Keratinocyte (primary cell): ENCODE measurements around the gene FBLIM1. TPM values are rescaled to one million over a fixed set of nuclear protein-coding genes. Genes with fewer than 3 reads are reported as not detected.
"Not testable (repeated sequence)": the region's sequence is repeated elsewhere in the genome, so short reads cannot be mapped to it uniquely, and the experiment has no call there.

ENCODE experiments used
- DNase-seq: peaks from one replicate; pipeline ENCODE4 v3.0.0-alpha.2; 2011; ENCODE audit warnings: low read depth, missing footprints, low spot score
- FAIRE-seq: peaks from 2 replicates; lab custom pipeline; 2011; peaks lifted over from hg19 to GRCh38; lab: Jason Lieb, UNC
- H2AFZ ChIP-seq: 2 replicates; pipeline ENCODE4 v1.6.0; 2012; ENCODE audit warnings: low read length, control low read depth, inconsistent platforms; ENCODE audit not compliant: control insufficient read depth
- H3K27ac ChIP-seq: 2 replicates; pipeline ENCODE4 v1.5.1; 2011; ENCODE audit warnings: low read length; ENCODE audit not compliant: control insufficient read depth, insufficient read depth
- H3K27me3 ChIP-seq: 3 replicates; pipeline ENCODE4 v1.6.0; 2011; ENCODE audit warnings: low read length; ENCODE audit not compliant: control insufficient read depth, insufficient read depth; ENCODE audit errors: extremely low read depth
- H3K36me3 ChIP-seq, 2 experiments: 2 replicates in 1 of 2; 3 replicates in 1 of 2; pipeline ENCODE4 v1.5.1; 2011; ENCODE audit warnings: low read length in 2 of 2, mild to moderate bottlenecking in 1 of 2; ENCODE audit not compliant: control insufficient read depth in 2 of 2, insufficient read depth in 2 of 2; ENCODE audit errors: extremely low read depth in 1 of 2
- H3K4me1 ChIP-seq: 3 replicates; pipeline ENCODE4 v1.5.1; 2011; ENCODE audit warnings: low read length; ENCODE audit not compliant: control insufficient read depth, insufficient read depth; ENCODE audit errors: extremely low read depth
- H3K4me2 ChIP-seq: 3 replicates; pipeline ENCODE4 v1.6.0; 2011; ENCODE audit warnings: low read depth, low read length; ENCODE audit not compliant: control insufficient read depth, insufficient read depth; ENCODE audit errors: extremely low read depth
- H3K4me3 ChIP-seq, 3 experiments: fragments of 200-600 bp in 1 of 3; sonication (generic) in 1 of 3; 2 replicates in 2 of 3; 3 replicates in 1 of 3; pipeline ENCODE4 v1.5.1; 2011 to 2016; ENCODE audit warnings: low read length in 3 of 3, mild to moderate bottlenecking in 3 of 3, control low read depth in 2 of 3, inconsistent platforms in 1 of 3, low read depth in 1 of 3, mixed read lengths in 1 of 3, mixed run types in 1 of 3, moderate library complexity in 1 of 3; ENCODE audit not compliant: control insufficient read depth in 2 of 3, insufficient read depth in 2 of 3; ENCODE audit errors: extremely low read depth in 1 of 3
- H3K79me2 ChIP-seq: 2 replicates; pipeline ENCODE4 v1.6.0; 2012; ENCODE audit warnings: low read length; ENCODE audit not compliant: control insufficient read depth, insufficient read depth
- H3K9ac ChIP-seq: 3 replicates; pipeline ENCODE4 v1.6.0; 2011; ENCODE audit warnings: low read length; ENCODE audit not compliant: control insufficient read depth, insufficient read depth; ENCODE audit errors: extremely low read depth
- H3K9me1 ChIP-seq: 3 replicates; pipeline ENCODE4 v1.6.0; 2011; ENCODE audit warnings: low read length; ENCODE audit not compliant: control insufficient read depth, insufficient read depth; ENCODE audit errors: extremely low read depth
- H3K9me3 ChIP-seq: 2 replicates; pipeline ENCODE4 v1.5.1; 2012; ENCODE audit warnings: low read depth, low read length; ENCODE audit not compliant: control insufficient read depth
- H4K20me1 ChIP-seq: 3 replicates; pipeline ENCODE4 v1.6.0; 2011; ENCODE audit warnings: low read length; ENCODE audit not compliant: control insufficient read depth, insufficient read depth; ENCODE audit errors: extremely low read depth
- CTCF ChIP-seq, 3 experiments: IDR thresholded peaks in 1 of 3; conservative IDR thresholded peaks in 1 of 3; optimal IDR thresholded peaks in 1 of 3; 2 replicates in 2 of 3; 3 replicates in 1 of 3; pipeline versions ENCODE3 to v1.5.1; 2011; ENCODE audit warnings: low read length in 3 of 3, mild to moderate bottlenecking in 3 of 3, moderate library complexity in 2 of 3, control low read depth in 1 of 3, inconsistent platforms in 1 of 3; ENCODE audit not compliant: insufficient read depth in 2 of 3; ENCODE audit errors: extremely low read depth in 1 of 3
- EZH2 ChIP-seq: IDR thresholded peaks from one replicate; pipeline ENCODE4 v1.6.1; 2012; ENCODE audit warnings: inconsistent platforms, mild to moderate bottlenecking, low read length, moderate library complexity
- dilution Hi-C: fragments of 300-500 bp; cut with MboI; formaldehyde crosslinking; loops from one replicate; pipeline ENCODE4 v1.7.0; 2020; ENCODE audit warnings: low sequenced_read_pairs; ENCODE audit not compliant: extremely low pct_ligation_motif_present
- polyA plus RNA-seq, 5 experiments: library from polyadenylated mRNA; depleted of rRNA in 3 of 5; stranded (reverse) in 3 of 5; stranded (forward) in 1 of 5; unstranded in 1 of 5; fragments of >200 nt; gene quantifications; 1 replicate in 1 of 5; 2 replicates in 3 of 5; 3 replicates in 1 of 5; pipeline versions ENCODE4 v1.2.1 to v1.2.3, GENCODE V29; 2011 to 2012; ENCODE audit warnings: missing spikeins in 2 of 5, low read depth in 1 of 5, low replicate concordance in 1 of 5

The FBLIM1 gene
- polyA plus RNA-seq, 1 donor (not counting 4 experiments of a cell fraction or from before 2014, with no cell fraction given): 144 TPM

DNA sequence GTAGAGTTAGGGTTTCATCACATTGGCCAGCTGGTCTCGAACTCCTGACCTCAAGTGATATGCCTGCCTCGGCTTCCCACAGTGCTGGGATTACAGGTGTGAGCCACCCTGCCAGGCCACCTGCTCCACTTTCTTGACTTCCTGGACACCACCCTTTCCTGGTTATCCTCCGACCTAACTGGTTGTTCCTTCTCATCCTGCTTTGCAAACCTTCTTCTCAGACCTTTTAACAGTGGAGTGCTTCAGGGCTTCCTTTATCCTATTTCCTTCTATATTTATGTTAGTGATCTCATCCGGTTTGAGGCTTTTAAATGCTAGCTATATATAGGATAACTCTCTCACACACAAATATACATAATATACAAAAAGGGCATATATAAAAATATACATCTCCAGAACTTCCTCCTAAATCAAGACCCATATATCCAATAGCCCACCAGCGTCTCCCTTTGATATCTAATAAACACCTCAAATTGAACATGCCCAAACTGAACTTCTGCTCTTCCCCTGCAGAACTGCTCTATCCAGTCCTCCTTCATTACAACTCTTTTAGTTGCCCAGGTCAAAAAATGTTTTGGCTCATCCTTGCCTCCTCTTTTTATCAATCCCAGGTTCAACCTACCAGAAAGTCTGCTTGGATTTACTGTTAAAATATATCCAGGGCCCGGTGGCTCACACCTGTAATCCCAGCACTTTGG, 68.4 kb downstream of the FBLIM1 start:
- no peaks in the 10 kb centered on the region for H3K9me3 ChIP-seq
- TF ChIP-seq EZH2 (no peak), CTCF (optimal IDR thresholded peaks at IDR 0.05 in 1 of 3, IDR thresholded peaks at IDR 0.05 in 1 of 3, conservative IDR thresholded peaks at IDR 0.05 in 1 of 3; ENCODE audit: extremely low read depth in 1 of 3, insufficient read depth in 2 of 3, low read length in 3 of 3) (no peak)
- H3K36me3 ChIP-seq: no peaks in the 10 kb centered on the region
- no peaks in the 10 kb centered on the region for H3K27me3 ChIP-seq
- no peak overlapping the region for H3K4me2 ChIP-seq
- DNase-seq (no peak), FAIRE-seq (no peak)
- no peaks in the 10 kb centered on the region for H3K79me2 ChIP-seq
- H3K9me1 ChIP-seq: no peaks in the 10 kb centered on the region
- peaks cover 30% of the 10 kb centered on the region for H3K4me1 ChIP-seq
- no peak overlapping the region for H2AFZ ChIP-seq
- no peak overlapping the region for H3K27ac ChIP-seq
- H3K9ac ChIP-seq: no peak overlapping the region
- dilution Hi-C loops: no loop called here
- H4K20me1 ChIP-seq: no peaks in the 10 kb centered on the region
- H3K4me3 ChIP-seq: no peak overlapping the region

DNA sequence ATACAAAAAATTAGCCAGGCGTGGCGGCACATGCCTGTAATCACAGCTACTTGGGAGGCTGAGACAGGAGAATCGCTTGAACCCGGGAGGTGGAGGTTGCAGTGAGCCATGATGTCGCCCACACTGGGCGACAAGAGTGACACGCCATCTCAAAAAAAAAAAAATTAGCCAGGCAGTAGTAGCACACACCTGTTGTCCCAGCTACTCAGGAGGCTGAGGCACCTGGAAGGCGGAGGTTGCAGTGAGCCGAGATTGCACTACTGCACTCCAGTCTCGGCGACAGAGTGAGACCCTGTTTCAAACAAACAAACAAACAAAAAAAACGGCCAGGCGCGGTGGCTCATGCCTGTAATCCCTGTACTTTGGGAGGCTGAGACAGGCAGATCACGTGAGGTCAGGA, 69.0 kb downstream of the FBLIM1 start:
- H3K79me2 ChIP-seq, H4K20me1 ChIP-seq, H3K4me2 ChIP-seq, H3K4me3 ChIP-seq, H3K27me3 ChIP-seq, H3K9me1 ChIP-seq, H3K9ac ChIP-seq, FAIRE-seq, H3K36me3 ChIP-seq, dilution Hi-C loops, H3K27ac ChIP-seq, H3K9me3 ChIP-seq, H2AFZ ChIP-seq, DNase-seq: not testable (repeated sequence)
- H3K4me1 ChIP-seq: peaks cover 36% of the 10 kb centered on the region

GRCh38 chr1:15828931-15829330, 70.3 kb downstream of the FBLIM1 start:
- H3K9ac ChIP-seq, H3K27me3 ChIP-seq, H3K4me3 ChIP-seq, H3K79me2 ChIP-seq, H3K9me3 ChIP-seq, H2AFZ ChIP-seq, FAIRE-seq, H3K4me2 ChIP-seq, dilution Hi-C loops, DNase-seq, H3K36me3 ChIP-seq, H3K9me1 ChIP-seq, H4K20me1 ChIP-seq, H3K27ac ChIP-seq: not testable (repeated sequence)
- H3K4me1 ChIP-seq: peaks cover 35% of the 10 kb centered on the region
